GM19372 (cell line): Measurements from ENCODE around the gene ZSCAN12.
"Not testable (repeated sequence)": the region's sequence is repeated elsewhere in the genome, so short reads cannot be mapped to it uniquely, and the experiment has no call there.

ENCODE experiments used
- ATAC-seq: cut with Tn5 transposase; IDR thresholded peaks from one replicate; pipeline ENCODE4 v1.9.1; 2021; ENCODE audit warnings: mild to moderate bottlenecking, low read depth, moderate library complexity; ENCODE audit not compliant: unreplicated experiment

ZSCAN12 gene

DNA sequence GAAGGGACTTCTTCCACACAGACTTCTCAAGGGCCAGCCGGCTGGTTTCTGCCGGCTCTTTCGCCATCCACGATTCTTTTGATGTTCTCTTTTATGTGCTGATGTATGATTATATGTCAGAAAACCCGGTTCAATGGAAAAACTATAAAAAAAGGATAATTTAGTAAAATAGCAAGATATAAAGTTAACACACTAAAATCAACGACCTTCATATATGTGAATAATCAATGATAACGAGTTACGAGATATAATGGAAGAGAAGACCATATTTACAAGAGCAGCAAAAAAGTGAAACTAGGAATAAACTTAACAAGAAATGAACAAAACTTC lies 540 bp upstream of the ZSCAN12 start:
- no peak for ATAC-seq

DNA sequence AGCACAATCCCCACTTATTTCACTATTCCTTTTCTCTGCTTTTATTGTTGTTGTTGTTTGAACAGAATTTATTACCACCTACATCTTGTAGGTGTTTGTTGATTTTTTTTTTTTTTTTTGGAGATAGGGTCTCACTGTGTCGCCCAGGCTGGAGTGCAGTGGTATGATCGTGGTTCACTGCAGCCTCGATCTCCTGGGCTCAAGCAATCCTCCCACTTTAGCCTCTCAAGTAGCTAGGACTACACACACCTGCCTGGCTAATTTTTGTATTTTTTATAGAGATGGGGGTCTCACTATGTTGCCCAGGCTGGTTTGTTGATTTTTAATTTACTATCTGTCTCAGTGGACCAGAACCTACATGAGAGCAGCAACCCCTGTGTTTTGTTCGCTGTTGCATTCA lies 3.6 kb downstream of the ZSCAN12 start:
- no peak for ATAC-seq

DNA sequence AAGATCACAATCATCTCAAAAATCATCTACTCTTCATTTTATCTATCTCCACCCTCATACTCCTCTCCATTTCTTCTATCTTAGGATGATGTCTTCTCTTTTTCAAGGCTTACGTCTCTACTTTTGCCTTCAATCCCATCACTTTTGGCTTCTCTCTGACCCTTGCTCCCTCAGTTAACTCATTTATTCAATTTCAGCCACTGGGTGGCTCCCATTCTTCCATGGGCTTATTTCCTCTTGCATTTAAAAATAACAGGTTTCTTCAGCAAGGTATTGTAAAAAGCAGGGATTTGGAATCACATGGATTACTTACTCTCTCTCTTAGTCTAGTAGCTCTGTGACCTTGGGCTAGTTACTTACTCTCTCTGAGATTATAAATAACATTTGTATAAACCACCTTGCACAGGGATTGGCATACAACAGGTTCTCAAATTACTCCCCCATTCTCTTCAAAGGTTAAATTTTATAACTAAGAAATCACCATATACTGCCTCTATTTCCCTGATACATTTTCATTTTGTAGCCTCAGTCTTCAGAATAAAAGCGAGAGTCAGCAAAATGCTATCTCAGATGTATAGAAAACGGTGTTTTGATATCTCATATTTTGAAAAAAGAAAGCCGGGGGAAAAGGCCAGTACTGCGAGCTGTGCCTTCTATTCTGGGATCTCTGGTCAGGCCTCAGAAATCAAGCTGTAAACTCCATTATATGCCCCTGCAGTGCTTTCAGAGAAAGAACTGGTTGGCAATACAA lies 5.5 kb downstream of the ZSCAN12 start:
- ATAC-seq = no peak

- no peak for ATAC-seq
Observed at GRCh38 chr6:28390688-28391087, 8.9 kb downstream of the ZSCAN12 start.

DNA sequence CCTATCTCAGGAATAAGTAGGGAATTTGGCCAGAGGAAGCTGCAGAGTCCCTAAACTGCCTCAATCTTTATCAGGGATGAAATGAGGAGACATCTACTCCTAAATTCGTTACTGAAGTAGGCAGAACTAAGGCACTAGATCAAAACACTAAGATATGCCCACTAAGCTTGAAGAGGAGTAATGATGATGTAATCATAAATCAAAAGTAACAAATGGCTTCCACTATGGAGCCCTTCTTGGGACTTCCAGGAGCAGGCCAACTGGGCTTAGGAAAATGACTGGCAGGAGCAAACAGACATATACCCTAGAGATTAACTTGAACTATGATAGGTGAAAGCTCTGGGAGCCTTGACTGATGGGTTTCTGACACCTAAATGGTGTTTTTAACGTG lies 15.4 kb downstream of the ZSCAN12 start:
- ATAC-seq = no peak

GRCh38 chr6:28383235-28384142 lies 16.1 kb downstream of the ZSCAN12 start:
- peak; percentile 89 for ATAC-seq

DNA sequence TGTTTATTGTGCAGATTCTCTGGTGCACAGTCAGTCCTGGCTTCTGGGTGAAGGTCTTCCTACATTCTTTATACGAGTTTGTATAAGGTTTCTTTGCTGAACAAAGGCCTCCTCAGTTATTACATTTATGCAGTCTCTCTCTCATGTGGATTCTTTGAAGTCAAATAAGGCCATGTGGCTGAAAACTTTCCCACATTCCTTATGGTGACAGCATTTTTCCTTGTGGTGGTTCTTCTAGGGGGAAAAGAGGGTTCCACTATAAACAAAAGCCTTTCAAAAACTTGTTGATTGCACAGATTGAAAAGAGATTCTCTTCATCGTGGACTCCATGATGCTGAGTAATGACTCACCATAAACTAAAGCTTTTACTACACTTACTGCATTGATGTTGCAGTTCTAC lies 19.2 kb downstream of the ZSCAN12 start:
- ATAC-seq = no peak

DNA sequence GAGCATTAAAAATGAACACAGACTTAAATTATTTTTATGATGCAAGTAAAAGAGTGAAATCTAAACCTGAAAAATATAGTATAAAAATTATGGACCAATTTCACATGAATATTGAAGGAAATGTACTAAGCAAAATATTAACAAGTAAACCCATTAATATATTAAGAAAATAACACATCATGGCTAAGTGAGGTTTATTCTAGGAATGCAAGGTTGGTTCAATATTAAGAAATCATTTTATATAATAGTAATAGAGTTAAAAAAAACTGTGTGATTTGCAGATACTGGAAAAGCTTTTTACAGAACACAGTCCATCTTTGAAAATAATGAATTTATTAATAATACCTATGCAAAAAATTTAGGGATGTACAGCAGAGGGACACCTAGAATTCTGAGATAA lies 20.9 kb downstream of the ZSCAN12 start:
- no peak for ATAC-seq

DNA sequence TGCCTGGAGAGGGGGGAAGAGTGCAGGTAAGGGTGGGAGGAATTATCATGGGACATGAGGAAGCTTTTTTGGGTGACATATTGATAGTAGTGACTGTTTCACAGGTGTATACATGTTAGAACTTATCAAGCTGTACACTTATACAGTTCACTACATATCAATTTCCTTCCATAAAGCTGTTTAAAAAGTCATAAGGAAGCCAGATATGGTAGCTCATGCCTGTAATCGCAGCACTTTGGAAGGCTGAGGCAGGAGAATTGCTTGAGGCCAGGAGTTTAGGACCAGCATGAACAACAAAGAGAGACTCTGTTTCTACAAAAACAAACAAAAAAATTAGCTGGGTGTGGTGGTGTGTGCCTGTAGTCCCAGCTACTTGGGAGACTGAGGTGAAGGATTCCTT lies 21.7 kb downstream of the ZSCAN12 start:
- ATAC-seq = no peak

DNA sequence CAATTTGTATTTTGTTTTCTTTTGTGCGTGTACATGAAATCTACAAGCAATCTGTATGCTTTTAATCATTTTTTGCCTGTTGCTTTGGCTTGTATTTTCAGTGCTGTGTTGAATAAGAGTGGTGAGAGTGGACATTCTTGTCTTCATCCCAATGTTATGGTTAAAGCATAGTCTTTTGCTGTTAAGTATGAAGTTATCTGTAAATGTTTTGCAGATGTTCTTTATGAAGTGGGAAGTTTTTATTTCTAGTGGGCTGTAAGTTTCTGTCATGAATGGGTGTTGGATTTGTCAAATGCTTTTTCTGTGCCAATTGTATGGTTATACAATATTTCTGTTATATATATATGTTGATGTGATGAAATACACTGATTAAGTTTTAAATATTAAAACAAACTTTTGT lies 25.6 kb downstream of the ZSCAN12 start:
- ATAC-seq = no peak

- ATAC-seq = no peak
Observed at GRCh38 chr6:28371706-28372451, 27.7 kb downstream of the ZSCAN12 start.

- no peak for ATAC-seq
Observed at GRCh38 chr6:28371280-28371679, 28.3 kb downstream of the ZSCAN12 start.

DNA sequence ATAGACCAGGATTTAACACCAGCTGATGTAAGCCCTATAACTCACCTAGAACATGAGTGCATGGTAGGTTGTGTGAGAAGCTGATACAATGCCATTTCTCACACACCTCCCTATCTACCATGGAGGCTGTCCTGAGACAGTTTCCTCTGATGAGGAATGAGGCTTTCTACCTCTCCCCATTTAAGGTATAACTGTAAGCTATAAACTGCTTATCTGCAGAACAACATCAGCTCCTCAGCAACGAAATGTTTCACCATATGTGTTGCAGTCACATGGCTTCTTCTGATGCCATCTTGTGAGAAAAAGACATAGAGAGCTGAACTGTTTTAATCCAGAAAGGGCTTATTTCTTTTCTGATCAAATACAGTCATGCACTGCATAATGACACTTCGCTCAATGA lies 29.1 kb downstream of the ZSCAN12 start:
- ATAC-seq = no peak

DNA sequence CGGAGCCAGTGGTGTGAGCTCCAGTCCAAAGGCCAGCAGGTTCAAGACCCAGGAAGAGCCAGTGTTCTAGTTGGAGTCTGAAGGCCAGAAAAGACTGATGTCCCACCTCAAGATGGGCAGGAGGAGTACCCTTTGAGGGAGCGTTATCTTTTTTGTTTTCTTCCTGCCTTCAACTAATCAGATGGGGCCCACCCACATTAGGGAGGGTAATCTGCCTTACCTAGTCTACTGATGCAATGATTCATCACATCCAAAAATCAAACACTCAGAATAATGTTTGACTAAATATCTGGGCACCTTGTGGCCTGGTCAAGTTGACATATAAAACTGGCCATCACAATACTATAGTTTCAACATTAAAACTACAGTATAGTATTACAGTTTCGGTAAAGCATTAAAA lies 30.1 kb downstream of the ZSCAN12 start:
- ATAC-seq = no peak

DNA sequence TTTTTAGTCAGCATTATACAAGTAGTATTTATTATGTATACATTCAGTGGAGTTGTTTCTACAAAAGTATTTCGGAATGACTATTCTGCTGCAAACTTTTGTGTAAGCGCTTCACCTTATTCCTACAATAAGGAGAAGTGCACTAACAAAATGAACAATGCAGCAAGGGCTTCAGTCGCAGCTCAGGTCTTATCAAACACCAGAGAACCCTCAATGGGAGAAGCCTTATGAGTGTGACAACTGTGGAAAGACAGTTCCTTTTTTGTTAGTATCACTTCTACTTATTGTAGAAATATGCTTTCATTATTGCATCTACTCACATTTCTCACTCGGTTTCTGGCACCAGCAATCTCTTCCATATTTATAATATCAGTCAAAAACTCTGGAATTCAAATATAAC lies 31.0 kb downstream of the ZSCAN12 start:
- ATAC-seq = peak; percentile 70

- not testable (repeated sequence) for ATAC-seq
Observed at GRCh38 chr6:28365590-28365989, 34.0 kb downstream of the ZSCAN12 start.

DNA sequence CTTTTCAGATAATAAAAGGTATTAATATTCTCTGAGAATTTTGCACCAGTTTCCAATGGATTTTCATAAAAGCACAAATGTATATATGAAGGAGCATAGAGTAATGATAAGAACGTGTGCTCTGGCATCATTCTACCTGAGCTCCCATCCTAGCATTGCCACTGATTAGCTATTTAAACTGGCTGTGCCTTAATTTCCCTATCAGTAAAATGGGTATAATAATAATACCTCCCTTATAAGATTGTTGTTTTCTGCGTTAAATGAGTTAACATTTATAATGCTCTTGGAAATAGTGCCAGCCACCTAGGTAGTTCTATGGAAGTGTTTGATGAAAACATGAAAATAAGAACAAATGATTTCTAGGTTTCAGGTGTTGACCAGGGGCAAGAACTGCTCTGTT lies 38.6 kb downstream of the ZSCAN12 start:
- no peak for ATAC-seq

- ATAC-seq = not testable (repeated sequence)
Observed at GRCh38 chr6:28359562-28359961, 40.0 kb downstream of the ZSCAN12 start.

GRCh38 chr6:28357036-28357435 lies 42.5 kb downstream of the ZSCAN12 start:
- ATAC-seq = no peak

DNA sequence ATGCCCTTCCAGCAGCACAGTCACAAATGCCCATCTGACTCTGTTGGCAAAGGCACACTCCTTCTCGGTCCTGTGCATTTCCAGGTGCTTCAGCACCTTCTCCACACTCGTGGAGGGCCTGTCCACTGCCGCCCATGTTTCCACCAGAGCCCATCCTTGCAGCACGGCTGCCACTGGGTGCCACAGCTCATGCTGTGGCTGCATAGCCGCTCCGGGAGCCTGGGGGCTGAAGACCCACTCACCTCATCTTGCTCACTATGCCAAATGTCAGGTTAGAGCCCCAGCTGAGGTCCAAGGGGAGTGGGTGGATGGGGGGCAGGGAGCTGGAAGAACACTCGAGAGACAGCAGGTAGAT lies 42.9 kb downstream of the ZSCAN12 start:
- ATAC-seq = no peak
